ENCODE data around the gene KATNAL2.
"Not testable (repeated sequence)": the region's sequence is repeated elsewhere in the genome, so short reads cannot be mapped to it uniquely, and the experiment has no call there.

KATNAL2 gene

DNA sequence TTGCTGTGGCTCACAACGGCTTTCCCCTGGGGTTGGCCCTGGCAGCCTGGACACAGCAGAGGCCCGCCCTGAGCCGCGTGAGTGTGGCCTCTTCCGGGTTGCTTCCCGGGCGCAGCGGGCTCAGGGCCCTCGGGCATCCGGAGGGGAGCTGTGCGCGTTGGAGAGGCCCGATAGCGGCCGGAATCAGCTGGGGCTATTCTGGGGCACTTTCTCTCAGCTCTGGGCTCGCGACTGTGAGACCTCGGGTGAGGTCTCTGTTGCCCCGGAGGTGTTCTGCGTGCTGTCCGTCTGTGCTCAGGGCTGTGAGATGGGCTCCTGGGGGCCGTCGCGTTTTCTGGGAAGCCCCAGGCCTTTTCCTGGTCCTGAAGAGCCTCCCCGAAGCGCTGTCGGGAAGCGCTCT is 117.2 kb downstream of the KATNAL2 start:
- DNase-seq: not testable (repeated sequence)

DNA sequence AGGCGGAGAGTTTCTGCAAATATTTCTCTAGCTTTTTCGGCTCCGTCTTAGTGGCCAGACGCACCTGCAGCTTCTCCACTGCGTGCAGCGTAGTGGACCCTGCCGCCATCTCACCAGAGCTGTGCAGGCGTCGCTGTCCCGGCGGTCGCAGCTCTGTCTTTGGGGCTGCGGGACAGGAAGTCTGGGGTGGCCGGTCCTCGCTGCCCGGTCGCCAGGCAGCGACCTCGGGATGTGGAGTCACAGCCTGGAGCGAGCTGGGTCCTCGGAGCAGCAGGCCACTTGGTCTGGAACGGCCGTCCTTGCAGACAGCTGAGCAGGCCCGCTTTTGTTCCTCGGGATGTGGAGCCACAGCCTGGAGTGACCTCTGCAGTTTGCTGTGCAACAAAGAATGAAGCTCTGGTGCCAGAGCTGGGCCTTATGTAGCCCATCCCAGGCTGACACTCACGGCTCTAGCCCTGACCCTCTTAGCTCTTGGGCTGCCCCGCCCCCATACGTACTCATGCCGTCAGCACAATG is 117.8 kb downstream of the KATNAL2 start, which contains the start of gene ELOA2:
Gene ELOA2, minus strand, starts transcription at position 466 of the 516 bp plus-strand sequence. Its CDS starts 357 bp downstream, at position 109.
- DNase-seq: no peak

DNA sequence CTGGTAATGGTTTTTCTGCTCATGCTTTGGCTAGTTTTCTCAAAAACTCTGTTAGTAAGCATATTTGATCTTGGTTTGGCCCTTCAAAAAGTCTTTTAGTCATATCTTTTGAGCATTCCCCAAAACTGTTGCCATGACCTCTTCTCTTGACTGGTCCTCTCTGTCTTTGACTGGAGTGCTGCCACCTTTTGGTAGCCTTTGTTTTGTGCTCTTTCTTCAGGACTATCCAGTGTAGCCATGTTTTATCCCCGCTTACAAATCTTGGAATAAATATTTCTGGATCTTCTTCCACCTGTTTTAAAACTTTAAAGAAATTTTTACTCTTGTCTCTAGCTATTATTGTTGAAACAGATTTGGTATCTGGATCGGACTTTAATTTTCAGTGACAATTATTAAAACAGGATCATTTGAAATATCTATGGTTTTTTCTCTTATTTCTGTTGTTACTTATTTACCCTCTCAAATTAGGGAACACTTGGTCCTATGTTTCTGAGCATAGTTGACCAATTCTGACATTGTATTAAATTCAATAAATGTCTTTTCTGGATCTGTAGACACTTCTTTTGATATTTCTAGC is 119.0 kb downstream of the KATNAL2 start:
- peak; percentile 35 for DNase-seq

DNA sequence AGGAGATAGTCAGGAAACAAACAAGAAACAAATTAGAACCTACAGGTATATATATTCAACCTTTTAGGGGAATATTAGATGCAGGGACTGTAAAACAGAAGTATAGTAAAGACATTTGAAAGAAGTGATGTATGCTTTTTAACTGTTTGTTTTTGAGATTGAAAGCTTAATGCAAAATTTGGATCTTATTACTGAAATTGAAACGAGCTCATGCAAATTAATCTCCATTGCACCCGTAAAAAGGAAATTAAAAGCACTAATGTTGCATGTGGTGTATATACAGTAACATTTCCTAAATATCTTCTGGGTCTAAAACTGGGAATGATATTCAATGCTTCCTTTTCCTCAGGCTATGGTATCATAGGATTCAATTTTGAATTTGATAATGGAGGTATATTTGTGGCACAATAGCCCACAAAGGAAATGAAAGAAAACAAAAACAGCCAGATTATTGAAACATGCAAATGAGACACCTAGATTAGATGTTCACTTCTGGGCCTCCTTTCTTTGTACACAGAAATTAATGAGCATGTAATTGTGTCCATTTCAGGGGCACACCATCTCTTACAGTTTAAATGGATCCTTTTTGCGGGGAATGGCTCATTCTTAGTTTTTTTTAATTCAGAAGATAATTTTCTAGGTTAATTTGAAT is 119.7 kb downstream of the KATNAL2 start:
- DNase-seq: no peak

DNA sequence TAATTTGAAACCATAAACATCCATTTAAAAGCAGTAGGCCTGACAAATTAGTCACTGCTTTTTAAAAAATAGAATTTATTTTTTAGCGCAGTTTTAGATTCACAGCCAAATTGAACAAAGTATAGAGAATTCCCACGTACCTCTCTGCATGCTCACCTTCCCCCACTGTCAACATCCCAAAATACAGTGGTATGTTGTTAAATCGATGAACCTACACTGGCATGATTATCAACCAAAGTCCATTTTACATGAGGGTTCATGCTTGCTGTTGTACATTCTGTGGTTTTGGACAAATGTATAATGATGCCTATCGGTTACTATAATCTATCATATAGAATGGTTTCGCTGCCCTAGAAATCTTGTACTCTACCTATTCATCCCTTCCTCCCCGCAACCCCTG is 123.6 kb downstream of the KATNAL2 start:
- DNase-seq: no peak

DNA sequence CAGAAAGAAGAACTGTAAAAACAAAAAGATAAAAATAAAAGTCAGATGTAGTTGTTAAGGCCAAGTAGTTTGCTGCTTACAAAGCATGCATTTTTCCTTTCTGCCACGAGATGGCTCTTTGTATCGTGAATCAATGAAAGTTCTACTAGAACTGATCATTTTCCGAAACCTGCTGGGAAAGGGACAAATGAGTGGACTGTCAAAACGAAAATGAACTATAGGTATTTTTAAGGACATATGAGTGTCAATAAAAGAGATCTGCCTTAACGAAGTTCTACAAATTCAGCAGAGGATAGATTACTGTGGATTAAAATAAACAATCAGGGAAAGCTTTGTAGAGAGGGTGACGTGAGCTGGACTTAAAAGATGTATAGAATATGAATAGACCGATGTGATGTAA is 133.1 kb downstream of the KATNAL2 start:
- DNase-seq: peak; percentile 54

DNA sequence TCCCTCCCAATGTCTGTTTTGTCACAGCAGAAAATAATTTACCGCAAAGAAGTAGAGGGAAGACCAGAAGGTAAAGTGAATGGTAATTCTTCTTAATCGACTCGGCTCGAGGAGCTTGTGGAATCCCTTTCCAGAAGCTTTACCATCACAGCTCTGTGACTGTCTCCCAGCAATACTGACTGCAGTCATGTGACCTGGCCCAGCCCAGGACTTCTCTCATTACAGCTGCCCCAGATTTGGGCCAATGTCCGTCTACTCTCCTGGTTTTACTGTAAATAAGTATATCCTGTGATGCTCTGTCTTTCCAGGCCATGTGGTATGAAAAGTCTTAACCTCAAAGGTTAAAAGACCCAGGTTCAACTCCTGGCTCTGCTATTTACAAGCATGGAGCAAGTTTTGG is 137.0 kb downstream of the KATNAL2 start:
- DNase-seq: no peak

DNA sequence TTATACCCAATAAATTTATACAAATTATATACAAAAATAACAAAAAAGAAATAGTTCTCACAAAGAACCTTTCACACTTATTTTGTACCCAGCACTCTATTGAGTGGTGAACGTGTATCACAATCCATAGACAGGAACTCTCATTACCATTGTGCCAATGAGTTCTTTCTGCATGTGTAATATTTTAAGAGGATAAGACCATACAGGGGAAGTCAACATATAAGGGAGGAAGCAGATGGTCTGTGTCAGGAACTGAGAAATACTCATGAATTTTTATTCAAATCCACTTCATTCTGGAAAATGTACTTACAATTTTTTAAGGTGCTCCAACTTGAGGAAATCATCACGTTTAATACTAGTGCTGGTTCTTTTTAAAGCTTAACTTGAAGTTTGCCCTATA is 145.1 kb downstream of the KATNAL2 start:
- no peak for DNase-seq

DNA sequence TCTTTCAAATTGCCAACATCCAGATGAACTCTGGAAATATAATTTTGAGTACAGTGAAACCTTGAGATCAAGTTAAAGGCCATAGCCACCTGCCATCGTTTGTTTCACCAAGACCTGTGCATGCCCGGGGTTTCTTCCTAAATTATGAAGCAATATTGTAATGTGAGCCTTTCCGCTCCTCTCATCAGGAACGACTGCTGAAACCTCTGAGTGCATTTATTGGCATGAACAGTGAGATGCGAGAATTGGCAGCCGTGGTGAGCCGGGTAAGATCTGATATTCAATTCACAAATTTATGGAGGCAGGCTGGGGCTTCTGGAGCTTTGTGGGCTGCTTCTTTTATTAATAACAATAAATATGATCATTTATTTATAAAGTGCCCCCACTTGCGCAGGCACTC is 145.7 kb downstream of the KATNAL2 start:
- no peak for DNase-seq

DNA sequence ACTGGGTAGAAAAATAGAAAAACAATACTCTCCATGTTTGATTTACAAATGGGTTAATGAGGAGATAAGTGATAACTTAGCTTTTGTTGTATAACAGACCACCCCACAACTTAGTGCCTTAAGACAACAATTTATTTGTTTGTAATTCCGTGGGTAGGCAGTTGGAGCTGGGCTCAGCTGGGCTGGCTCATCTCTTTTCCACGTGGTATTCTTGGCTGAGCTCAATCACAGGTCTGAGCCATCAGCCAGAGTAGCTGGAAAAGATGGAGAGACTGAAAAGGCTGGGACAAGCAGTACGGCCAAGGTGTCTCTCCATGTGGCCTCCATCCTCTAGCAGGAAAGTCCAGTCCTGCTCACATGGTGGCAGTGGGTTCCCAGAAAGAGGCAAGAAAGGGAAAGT is 150.2 kb downstream of the KATNAL2 start:
- no peak for DNase-seq

DNA sequence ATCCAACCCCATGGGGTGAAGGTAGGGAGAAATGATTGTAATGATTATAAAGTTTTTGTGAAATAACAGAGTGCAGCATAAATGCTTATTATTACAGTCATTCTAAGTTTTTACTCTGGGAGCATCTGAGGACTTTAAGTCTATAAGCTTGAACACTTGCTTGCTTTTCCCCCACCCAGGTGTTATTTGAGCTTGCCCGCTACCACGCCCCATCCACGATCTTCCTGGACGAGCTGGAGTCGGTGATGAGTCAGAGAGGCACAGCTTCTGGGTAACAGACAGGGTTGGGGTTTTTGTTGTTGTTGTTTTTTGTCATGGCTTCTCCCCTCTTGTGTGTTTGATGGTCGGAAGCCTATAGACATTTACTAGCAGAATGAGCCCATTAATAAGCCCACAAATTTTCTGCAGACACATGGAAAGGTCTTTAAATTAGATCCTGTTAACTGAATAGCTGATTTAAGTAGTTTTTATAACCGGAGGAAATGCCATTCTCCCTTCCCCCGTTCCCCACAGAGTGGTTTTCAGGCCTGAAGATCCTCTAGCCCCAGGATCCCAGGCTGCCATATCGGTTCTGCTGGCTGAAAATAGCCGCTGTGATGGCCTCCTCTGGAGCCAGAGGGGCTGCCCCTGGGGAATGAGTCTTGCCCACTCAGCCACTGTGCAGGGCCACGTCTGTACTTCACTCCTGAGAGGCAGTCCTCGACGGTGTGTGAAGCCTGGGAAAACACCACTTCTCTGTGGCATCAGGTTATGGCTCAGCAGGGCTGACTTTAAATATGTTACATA is 157.9 kb downstream of the KATNAL2 start:
- no peak for DNase-seq

DNA sequence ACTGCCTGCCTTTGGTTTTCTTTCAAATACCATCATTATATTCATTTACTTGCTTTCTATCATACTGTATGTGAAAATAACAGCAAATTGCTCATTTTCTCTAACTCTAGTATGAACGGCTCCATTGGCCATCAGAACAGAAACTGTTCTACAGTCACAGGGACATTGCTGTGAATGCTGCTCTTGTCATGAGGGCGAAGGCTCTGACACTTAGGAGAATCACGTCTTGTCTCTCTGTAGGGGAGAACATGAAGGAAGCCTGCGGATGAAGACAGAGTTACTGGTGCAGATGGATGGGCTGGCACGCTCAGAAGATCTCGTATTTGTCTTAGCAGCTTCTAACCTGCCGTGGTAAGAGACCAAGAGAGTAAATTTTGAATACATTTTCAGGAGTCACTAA is 159.7 kb downstream of the KATNAL2 start:
- no peak for DNase-seq

DNA sequence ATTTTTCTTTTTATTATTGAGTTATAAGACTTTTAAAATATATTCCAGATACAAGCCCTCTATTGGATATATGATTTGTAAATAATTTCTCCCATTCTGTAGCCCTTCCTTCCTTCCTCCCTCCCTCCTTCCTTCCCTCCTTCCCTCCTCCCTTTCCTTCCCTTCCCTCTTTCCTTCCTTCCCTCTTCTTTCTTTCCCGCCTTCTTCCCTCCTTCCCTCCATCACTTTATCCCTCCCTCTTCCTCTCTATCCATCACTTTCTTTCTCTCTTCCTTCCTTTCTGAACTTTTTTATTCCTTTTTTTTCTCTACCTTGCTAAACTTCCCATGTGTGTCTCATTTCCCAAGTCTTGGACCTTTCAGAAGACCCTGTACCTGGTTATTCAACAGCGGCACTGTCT is 163.5 kb downstream of the KATNAL2 start:
- DNase-seq: no peak

DNA sequence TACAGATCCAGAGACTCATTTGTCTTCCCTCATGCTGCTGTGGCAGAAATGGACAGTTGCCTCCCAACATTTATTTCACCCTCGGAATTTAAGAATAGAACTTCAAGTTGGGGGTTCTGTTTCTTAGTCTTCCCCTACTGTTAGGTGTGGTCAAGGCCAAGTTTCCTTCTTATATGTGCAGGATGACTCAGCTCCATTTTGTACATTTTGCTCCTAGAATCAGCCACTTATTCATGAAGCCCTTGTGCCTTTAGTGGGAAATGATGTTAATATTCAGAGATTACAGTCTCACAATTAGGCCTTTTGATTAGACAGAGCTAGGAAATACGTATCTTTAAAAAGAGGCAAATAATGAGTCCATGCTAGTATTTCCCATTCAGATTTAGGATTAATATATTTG is 164.2 kb downstream of the KATNAL2 start:
- DNase-seq: no peak

DNA sequence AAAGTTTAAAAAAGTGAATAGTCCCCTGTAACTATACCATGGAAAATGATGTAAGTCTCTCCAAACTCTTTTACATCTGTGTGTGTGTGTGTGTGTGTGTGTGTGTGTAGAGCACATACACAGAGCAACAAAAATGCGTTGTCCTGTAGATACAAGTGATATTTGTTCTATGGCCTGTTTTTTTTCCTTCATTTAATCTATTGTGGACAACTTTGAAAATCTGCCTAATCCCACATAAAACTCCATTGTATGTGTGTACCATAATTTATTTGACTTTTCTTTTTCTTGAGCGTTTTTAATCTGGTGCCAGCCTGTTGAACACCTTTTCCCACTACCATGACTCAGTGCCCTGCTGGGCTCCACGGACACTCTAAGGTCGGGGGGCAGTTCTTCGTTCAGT is 170.3 kb downstream of the KATNAL2 start:
- no peak for DNase-seq

DNA sequence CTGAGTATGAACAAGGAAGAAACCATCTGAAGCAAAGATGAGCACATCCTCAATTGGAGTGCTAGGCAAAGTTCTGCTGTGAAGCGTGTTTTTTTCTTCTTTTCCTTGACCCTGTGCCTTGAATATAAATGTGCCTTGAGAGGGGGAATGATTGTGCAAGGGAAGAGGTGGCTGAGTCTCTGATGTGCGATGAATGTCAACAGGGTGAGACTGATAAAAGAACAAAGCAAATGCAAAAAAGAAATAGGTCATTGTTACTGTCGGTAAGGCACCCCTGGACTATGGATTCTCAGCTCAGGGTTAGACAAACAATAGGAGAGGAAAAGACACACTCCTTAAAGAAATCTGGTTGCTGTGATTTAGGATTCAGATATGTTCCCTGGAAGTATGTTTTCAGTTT is 178.4 kb downstream of the KATNAL2 start:
- DNase-seq: no peak

DNA sequence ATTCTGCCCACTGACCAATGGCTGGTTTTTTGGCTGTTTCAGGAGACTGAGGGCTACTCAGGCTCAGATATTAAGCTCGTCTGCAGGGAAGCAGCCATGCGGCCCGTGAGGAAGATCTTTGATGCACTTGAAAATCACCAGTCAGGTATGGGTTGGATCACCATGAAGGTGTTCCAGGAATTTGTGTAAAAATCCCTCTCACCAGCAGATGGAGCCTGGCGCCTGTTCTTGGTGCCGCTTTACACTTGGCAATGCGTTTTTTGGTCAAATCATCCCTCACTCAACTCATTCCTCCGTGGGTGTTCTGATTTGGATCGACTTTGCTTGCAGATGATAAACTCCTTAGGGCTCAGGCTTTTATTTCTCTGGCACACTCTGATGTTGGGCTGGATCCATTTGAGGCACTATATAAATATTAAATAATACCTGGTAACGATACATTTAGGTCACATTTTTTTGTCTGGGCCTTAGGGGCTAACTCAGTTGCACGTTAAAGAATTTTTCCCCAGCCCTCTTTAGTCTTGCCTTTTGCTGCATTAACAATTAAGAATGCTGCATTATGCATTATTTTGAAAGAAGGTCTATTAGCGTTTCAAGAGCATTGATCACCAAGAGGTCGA is 182.9 kb downstream of the KATNAL2 start:
- peak; percentile 68 for DNase-seq

DNA sequence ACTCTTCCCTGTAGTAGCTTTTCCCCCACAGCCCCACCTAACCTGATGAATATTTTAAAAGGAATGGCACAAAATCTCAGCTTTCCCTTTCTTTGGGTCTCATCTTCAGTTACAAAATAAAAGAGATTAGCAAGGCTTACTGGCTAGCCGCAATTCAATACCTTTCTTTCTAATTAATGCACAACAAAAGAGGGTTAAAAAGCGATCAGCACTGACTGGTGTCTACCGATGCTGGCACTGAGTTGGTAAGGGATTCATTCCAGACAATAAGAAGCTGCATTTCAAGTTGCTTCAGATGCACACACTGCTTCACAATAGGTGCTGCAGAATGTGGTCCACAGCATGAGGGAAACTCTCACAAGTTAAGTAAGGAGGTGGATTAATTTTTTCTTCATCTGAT is 191.0 kb downstream of the KATNAL2 start:
- no peak for DNase-seq

DNA sequence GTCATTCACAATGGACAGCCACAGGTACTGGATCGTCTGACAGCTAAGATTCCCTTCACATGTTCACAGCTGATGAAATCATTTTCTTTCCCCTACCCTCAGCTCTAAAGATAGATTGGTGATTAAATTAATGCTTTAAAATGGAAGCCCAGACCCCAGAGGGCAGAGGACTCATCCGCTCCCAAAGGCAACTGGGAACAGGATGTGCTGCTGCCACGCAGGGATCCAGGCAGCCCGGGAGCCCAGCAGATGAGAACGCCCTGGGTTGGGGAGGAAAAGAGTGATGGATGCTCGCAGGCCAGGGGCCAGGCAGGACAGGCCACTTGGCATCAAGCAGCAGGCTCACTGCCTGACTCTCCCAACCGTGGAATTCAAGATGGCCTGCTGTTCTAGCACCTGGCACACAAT is 191.6 kb downstream of the KATNAL2 start:
- no peak for DNase-seq

DNA sequence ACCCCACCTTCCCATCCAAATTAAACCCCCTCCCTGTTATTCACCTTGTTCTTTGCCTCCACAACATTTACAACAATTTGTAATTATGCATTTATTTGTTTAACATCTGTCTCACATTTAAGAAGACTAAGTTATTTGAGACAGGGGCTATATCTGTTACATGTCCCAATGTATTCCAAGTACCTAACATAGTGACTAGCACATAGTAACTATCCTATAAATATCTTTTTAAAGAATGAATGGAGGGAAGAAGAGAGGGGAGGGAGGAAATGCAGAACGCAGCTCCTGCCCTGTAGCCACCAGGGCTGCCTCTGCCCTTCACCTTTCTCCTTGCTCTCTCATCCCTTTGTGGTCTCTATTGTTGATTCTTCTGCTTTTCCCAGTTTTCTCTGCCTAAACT is 192.3 kb downstream of the KATNAL2 start:
- no peak for DNase-seq

DNA sequence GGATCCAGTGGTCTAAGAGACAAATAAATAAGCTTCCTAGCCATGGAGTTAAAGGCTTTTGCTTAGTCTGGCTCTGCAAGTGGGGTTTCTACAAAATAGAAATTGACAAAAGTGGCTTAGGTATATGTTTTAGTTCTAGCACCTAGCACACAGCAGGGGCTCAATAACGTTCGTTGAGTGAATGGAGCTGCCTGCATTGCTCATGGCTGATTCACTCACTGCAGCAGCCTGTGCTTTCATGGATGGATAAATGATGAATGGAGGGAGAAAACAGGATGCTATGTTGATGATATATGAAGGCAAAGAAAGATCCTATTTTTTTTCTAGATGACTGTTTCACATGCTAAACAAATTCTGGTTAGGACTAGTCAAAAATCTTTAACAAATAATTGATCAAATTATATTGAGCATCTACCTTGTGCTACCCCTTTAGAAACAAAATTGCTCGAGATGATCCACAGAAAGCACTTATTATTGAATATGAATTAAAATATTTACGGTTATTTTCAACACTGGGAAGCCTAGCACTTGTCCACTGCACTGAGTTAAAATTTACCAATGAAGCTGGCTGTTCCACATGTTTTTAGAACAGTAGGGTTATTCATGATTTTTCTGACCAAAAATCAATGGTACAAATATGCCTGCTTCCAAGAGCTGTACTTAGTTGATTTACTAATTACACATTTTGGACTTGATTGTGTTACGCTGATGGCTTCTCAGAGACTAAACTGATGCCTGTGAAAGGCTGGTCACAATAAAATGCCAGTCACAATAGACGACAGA is 193.3 kb downstream of the KATNAL2 start:
- no peak for DNase-seq

DNA sequence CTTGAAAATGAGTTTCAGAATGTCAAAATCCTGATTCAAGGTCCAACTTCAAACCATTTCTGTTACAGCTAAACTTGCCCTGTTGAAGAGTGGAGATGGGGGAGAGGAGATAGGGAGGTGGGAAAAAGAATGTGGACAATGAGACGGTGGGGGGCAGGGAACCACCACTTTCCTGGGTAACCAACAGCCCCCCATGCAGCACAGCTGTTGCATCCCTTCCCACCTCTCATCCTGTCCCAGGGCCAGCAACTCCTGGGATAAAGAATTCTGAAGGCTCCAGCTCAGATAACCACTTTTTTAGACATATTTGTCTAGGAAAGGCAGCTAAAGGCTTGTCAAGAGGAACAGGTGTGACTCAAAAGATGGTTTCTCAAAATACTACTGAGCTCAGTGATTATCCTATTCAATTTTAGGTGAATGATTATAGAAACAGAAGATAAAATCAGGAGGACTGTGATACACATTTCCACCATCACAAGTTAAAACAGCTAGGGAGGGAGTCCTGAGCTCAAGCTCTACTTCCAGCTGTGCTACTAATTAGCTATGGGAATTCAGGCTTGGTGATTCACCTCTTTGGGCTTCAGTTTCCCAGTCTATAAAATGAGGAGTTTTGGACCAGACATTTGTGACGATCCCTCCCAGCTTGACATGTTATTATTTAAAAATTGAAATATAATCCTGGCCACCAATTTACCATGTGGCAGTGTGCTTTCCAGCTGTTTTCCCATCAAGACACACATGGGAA is 196.6 kb downstream of the KATNAL2 start:
- no peak for DNase-seq
